IPS-11a (cell line): ENCODE results near the gene VPS33B.

Experiments
- H3K4me3 ChIP-seq: one replicate; pipeline ENCODE4 v1.5.1; 2013; ENCODE audit warnings: low read depth, low read length, control low read depth

The VPS33B gene

GRCh38 chr15:90986790-90987507 lies 35.4 kb downstream of the VPS33B start:
- H3K4me3 ChIP-seq, result no peak overlapping the region

GRCh38 chr15:90982135-90982534 lies 40.3 kb downstream of the VPS33B start:
- no peak overlapping the region for H3K4me3 ChIP-seq

GRCh38 chr15:90981681-90982080 lies 40.7 kb downstream of the VPS33B start:
- H3K4me3 ChIP-seq, result no peak overlapping the region

GRCh38 chr15:90979582-90979981 lies 42.8 kb downstream of the VPS33B start:
- H3K4me3 ChIP-seq, result no peak overlapping the region

- no peak overlapping the region for H3K4me3 ChIP-seq
Measured at GRCh38 chr15:90974216-90974615, 48.2 kb downstream of the VPS33B start.

GRCh38 chr15:90972133-90972532 lies 50.3 kb downstream of the VPS33B start:
- no peak overlapping the region for H3K4me3 ChIP-seq

- H3K4me3 ChIP-seq, result no peak overlapping the region
Measured at GRCh38 chr15:90970274-90970673, 52.1 kb downstream of the VPS33B start.

- no peak overlapping the region for H3K4me3 ChIP-seq
Measured at GRCh38 chr15:90968434-90968833, 54.0 kb downstream of the VPS33B start.

- H3K4me3 ChIP-seq, result no peak overlapping the region
Measured at GRCh38 chr15:90967206-90967605, 55.2 kb downstream of the VPS33B start.

- no peak overlapping the region for H3K4me3 ChIP-seq
Measured at GRCh38 chr15:90966262-90966661, 56.1 kb downstream of the VPS33B start.

- H3K4me3 ChIP-seq, result no peak overlapping the region
Measured at GRCh38 chr15:90962021-90962420, 60.4 kb downstream of the VPS33B start.

- no peak overlapping the region for H3K4me3 ChIP-seq
Measured at GRCh38 chr15:90960298-90961091, 61.9 kb downstream of the VPS33B start.

- no peak overlapping the region for H3K4me3 ChIP-seq
Measured at GRCh38 chr15:90959894-90960293, 62.5 kb downstream of the VPS33B start.

GRCh38 chr15:90959028-90959595 lies 63.3 kb downstream of the VPS33B start:
- H3K4me3 ChIP-seq, result no peak overlapping the region

GRCh38 chr15:90957791-90958190 lies 64.6 kb downstream of the VPS33B start:
- no peak overlapping the region for H3K4me3 ChIP-seq

- peak overlapping the region; percentile 61 for H3K4me3 ChIP-seq
Measured at GRCh38 chr15:90957031-90957790, 65.2 kb downstream of the VPS33B start.

- H3K4me3 ChIP-seq, result peak overlapping the region; percentile 61
Measured at GRCh38 chr15:90956274-90957030, 65.9 kb downstream of the VPS33B start.

GRCh38 chr15:90955624-90956273 lies 66.6 kb downstream of the VPS33B start:
- peak overlapping the region; percentile 56 for H3K4me3 ChIP-seq

GRCh38 chr15:90954712-90955623 lies 67.4 kb downstream of the VPS33B start, which contains the start of gene RCCD1:
Gene RCCD1, plus strand, starts transcription at chr15:90954884. Its CDS starts 1,851 bp downstream, at chr15:90956735.
- H3K4me3 ChIP-seq, result peak within 1 kb of the TSS; percentile 56
